Peyer's patch (tissue), 4 donors: ENCODE data around the gene LMNTD1. TPM values are rescaled to one million over a fixed set of nuclear protein-coding genes. Genes with fewer than 3 reads are reported as not detected.

ENCODE experiments used
- DNase-seq, 3 donors: peaks; one replicate each; pipeline ENCODE4 v3.0.0-alpha.2; 2017 to 2019
- H3K27ac ChIP-seq, 4 donors: fragments of 200-600 bp; sonication (generic); one replicate each; pipeline ENCODE4 v1.5.1; 2016 to 2019
- H3K27me3 ChIP-seq, 2 donors: fragments of 200-600 bp; sonication (generic); one replicate each; pipeline ENCODE4 v1.5.1; 2019
- H3K36me3 ChIP-seq, 3 donors: fragments of 200-600 bp; sonication (generic); one replicate each; pipeline ENCODE4 v1.5.1; 2016 to 2019
- H3K4me1 ChIP-seq, 4 donors: fragments of 200-600 bp; sonication (generic); one replicate each; pipeline ENCODE4 v1.5.1; 2016 to 2019
- H3K4me3 ChIP-seq, 4 donors: fragments of 200-600 bp; sonication (generic); 1 replicate in 3 of 4; 2 replicates in 1 of 4; pipeline ENCODE4 v1.5.1; 2016 to 2019; ENCODE audit warnings: mild to moderate bottlenecking in 1 of 4
- H3K9me3 ChIP-seq, 4 donors: fragments of 200-600 bp; sonication (generic); one replicate each; pipeline ENCODE4 v1.5.1; 2016 to 2019; ENCODE audit warnings: mild to moderate bottlenecking in 1 of 4
- POLR2A ChIP-seq, 2 donors: fragments of 450-650 bp; IDR thresholded peaks; one replicate each; pipeline ENCODE4 v1.5.1; 2017; ENCODE audit warnings: antibody characterized with exemption in 2 of 2, mild to moderate bottlenecking in 2 of 2, moderate library complexity in 2 of 2
- total RNA-seq, 4 donors: library from RNA; depleted of rRNA; stranded (reverse); fragments of >200 nt; gene quantifications; one replicate each; pipeline ENCODE4 v1.1.0, GENCODE V29; 2016
- TF ChIP-seq, protein P1 (sequence below), 6 experiments: fragments of 450-650 bp in 4 of 6; fragments of 200-600 bp in 2 of 6; sonication (generic) in 1 of 6; IDR thresholded peaks; one replicate each; pipeline ENCODE4 v1.5.1; 2017 to 2019; ENCODE audit warnings: antibody characterized with exemption in 6 of 6, mild to moderate bottlenecking in 3 of 6, moderate library complexity in 1 of 6

LMNTD1 gene
- total RNA-seq, 4 donors from 2014 or later: not detected

DNA sequence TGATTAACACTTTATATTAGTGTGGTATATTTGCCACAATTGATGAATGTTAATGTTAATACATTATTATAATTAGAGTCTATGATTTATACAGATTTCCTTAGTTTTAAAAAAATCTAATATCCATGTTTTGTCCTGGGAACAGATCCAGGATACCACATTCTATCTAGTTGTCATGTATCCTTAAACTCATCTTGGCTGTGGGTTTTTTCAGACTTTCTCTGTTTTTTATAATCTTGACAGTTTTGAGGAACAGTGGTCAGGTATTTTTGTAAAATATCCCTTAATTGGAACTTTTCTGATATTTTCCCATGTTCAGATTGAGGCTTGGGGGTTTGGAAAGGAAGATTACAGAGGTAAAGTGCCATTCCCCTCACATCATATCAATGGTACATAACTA lies 104.1 kb downstream of the LMNTD1 start:
- H3K4me3 ChIP-seq: no peak overlapping the region
- TF ChIP-seq, protein P1, sequence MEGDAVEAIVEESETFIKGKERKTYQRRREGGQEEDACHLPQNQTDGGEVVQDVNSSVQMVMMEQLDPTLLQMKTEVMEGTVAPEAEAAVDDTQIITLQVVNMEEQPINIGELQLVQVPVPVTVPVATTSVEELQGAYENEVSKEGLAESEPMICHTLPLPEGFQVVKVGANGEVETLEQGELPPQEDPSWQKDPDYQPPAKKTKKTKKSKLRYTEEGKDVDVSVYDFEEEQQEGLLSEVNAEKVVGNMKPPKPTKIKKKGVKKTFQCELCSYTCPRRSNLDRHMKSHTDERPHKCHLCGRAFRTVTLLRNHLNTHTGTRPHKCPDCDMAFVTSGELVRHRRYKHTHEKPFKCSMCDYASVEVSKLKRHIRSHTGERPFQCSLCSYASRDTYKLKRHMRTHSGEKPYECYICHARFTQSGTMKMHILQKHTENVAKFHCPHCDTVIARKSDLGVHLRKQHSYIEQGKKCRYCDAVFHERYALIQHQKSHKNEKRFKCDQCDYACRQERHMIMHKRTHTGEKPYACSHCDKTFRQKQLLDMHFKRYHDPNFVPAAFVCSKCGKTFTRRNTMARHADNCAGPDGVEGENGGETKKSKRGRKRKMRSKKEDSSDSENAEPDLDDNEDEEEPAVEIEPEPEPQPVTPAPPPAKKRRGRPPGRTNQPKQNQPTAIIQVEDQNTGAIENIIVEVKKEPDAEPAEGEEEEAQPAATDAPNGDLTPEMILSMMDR (IDR thresholded peaks at IDR 0.05): no peak
- TF ChIP-seq POLR2A (IDR thresholded peaks at IDR 0.05): no peak
- no peaks in the 10 kb centered on the region for H3K4me1 ChIP-seq

DNA sequence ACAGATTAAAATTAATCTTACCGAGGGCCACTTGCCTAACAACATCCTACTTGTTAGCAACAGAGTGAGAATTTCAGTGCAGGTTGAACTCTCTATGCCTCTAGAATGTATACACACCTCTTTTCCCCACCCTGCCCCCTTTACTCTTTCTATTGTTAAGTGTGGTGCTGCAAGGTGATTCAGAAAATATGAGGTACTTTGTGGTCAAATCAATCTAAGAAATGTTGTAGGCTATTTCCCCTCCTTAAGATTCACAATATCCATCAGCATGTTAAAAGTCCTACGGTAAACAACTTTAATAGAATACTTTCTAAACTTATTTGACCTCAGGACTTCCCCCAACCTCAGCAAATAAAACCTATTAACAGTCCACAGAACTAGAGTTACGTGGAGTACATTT lies 106.0 kb downstream of the LMNTD1 start:
- no peak for TF ChIP-seq POLR2A (IDR thresholded peaks at IDR 0.05)
- no peaks in the 10 kb centered on the region for H3K36me3 ChIP-seq

More for the DNA sequence above, 104.1 kb downstream of the LMNTD1 start:
- Histone ChIP-seq H3K9me3 (no peaks in the 10 kb centered on the region), H3K27ac (no peak overlapping the region), H3K27me3 (no peaks in the 10 kb centered on the region), H3K36me3 (no peaks in the 10 kb centered on the region)
- no peak for DNase-seq

DNA sequence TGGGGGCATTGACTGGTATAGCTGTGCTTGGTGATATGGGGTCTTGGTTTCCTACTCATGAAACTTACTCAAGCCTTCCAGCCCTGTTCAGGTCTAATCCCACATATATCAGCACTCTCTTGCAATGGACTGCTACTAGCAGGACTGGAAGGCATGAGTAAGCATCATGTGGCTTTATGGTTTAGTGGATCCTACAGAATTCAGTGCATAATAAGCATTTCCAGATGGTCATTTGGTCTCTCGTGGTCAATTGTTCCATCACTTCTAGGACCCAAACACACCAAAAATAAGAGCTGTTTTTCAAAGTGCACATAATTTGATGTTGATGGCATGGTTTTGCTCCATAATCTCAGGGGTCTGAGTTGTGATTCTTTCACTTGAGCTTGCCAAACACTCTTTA lies 114.4 kb downstream of the LMNTD1 start:
- Histone ChIP-seq H3K4me3 (no peak overlapping the region), H3K27ac (no peak overlapping the region), H3K36me3 (no peaks in the 10 kb centered on the region), H3K9me3 (no peaks in the 10 kb centered on the region), H3K4me1 (no peaks in the 10 kb centered on the region), H3K27me3 (no peaks in the 10 kb centered on the region)
- TF ChIP-seq, protein P1 (IDR thresholded peaks at IDR 0.05): no peak
- no peak for TF ChIP-seq POLR2A (IDR thresholded peaks at IDR 0.05)
- DNase-seq: no peak

More for the DNA sequence above, 106.0 kb downstream of the LMNTD1 start:
- H3K4me1 ChIP-seq: no peaks in the 10 kb centered on the region
- H3K27me3 ChIP-seq: no peaks in the 10 kb centered on the region
- DNase-seq: no peak
- H3K27ac ChIP-seq: no peak overlapping the region
- no peak overlapping the region for H3K4me3 ChIP-seq
- no peaks in the 10 kb centered on the region for H3K9me3 ChIP-seq

DNA sequence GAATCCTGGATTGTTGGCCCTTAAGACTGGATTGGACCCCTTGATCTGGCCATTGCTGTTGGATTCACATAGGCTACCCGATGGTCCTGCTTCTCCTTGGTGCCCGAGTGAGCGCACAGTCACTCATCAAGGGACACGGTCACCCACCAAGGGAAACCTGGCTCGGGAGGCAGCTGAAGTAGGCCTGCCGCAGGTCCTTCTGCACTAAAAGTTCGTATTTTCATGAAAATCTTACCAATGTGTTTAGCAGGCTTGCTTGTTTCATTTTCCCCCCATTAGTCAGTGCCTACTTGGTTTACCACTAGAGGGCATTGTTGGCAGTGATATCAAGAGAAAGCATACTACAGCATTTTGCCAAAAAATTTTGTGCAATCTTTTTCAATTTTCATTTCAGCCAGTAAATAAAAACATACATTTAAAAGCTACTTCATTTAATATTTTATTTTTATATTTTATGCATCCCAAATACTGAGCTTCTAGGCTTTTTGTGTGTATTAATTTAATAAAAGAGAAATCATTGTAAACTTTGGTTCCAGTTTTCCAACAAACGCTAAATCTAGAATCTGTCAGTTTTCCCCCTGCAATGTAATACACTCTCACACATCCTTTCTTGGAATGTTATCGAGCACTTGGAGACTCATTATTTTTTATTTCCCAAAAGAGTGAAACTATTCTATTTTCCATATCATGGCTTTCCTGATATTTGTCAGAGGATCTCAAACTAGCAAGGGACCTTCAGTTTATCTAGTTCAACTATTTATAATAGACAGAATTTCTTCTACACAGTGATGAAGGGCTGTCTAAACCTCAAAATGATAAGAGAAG lies 116.7 kb downstream of the LMNTD1 start:
- no peak for DNase-seq
- Histone ChIP-seq H3K4me3 (peak overlapping the region in 1 of 4 donors; percentile 36), H3K27ac (no peak overlapping the region)

DNA sequence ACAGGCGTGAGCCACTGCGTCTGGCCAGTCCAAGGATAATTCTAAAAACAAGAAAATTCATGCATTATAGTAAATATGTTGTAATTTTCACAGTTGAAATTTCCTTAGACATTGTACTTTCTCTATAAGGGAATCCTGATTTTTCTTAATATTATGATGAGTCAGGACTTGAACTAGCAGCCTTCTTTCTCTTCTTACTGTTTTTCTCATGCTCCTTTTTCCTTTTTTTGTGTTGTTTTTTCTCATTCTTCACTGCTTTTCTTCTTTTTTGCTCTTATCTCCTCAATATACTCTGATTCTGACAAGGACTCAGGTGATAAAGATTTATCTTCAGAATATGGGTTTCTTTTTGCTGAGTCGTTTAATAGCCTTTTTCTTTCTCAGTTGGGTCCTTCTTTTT lies 117.7 kb downstream of the LMNTD1 start:
- no peak for DNase-seq

More for the DNA sequence above, 116.7 kb downstream of the LMNTD1 start:
- H3K4me1 ChIP-seq: no peaks in the 10 kb centered on the region
- H3K36me3 ChIP-seq: no peaks in the 10 kb centered on the region
- TF ChIP-seq, protein P1 (IDR thresholded peaks at IDR 0.05): peak; percentile 68 to 88 (median 72)
- TF ChIP-seq POLR2A (IDR thresholded peaks at IDR 0.05): no peak
- H3K9me3 ChIP-seq: no peaks in the 10 kb centered on the region
- no peaks in the 10 kb centered on the region for H3K27me3 ChIP-seq

DNA sequence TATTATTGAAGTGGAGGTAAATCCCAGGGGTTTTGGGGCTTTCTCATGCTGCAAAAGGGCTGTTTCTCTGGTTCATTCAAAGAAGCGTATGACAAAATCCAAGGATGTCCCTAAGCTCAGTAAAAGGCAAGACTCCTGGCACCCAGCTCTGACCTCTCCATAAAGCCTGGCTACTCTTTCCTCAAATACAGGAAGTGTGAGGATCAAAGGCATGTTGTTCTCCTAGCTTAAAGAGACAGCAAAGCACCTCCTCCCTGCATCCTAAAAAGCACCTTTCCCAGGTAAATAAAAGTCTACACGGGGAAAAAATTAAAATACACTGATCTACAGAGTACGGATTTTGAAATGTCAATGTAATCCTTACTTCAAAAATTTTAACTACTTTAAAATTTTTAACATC lies 118.6 kb downstream of the LMNTD1 start:
- H3K4me1 ChIP-seq: no peaks in the 10 kb centered on the region
- H3K27ac ChIP-seq: no peak overlapping the region
- H3K36me3 ChIP-seq: no peaks in the 10 kb centered on the region
- H3K4me3 ChIP-seq: no peak overlapping the region
- TF ChIP-seq, protein P1 (IDR thresholded peaks at IDR 0.05): no peak
- TF ChIP-seq POLR2A (IDR thresholded peaks at IDR 0.05): no peak
- H3K9me3 ChIP-seq: no peaks in the 10 kb centered on the region
- no peaks in the 10 kb centered on the region for H3K27me3 ChIP-seq
- DNase-seq: no peak

More for the DNA sequence above, 117.7 kb downstream of the LMNTD1 start:
- Histone ChIP-seq H3K9me3 (no peaks in the 10 kb centered on the region), H3K27ac (no peak overlapping the region), H3K4me1 (no peaks in the 10 kb centered on the region), H3K27me3 (no peaks in the 10 kb centered on the region), H3K36me3 (no peaks in the 10 kb centered on the region), H3K4me3 (no peak overlapping the region)
- TF ChIP-seq, protein P1 (IDR thresholded peaks at IDR 0.05): no peak
- no peak for TF ChIP-seq POLR2A (IDR thresholded peaks at IDR 0.05)
